Stimulated activated CD4-positive, alpha-beta T cell treated with anti-CD3 and anti-CD28 coated beads, Interleukin-1b, Interleukin-23, amount 100 ng/mL, for 48 hours (primary cell): ENCODE measurements around the gene ARHGAP40.
"Not testable (repeated sequence)": the region's sequence is repeated elsewhere in the genome, so short reads cannot be mapped to it uniquely, and the experiment has no call there.

Experiments
- DNase-seq: peaks from one replicate; pipeline ENCODE4 v3.0.0-alpha.2; 2020

ARHGAP40 gene

DNA sequence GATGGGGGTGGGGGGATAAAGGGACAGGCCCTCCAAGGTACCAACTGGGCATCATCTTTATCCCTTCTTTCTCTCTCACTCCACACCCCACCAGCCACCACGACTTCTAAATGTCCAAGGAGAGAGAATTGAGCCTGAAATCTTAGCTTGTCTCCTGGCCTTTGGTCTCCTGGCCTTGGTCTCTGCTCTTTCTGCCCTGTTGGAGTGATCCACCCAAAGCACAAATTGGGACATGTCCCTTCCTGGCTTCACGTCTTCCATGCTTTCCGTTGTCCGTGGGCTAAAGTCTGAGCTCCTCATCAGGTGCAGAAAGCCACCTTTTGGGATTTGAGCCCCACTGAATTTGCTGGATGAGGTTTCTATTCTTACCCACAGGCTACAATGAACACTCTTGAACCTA is 12.3 kb upstream of the ARHGAP40 start:
- no peak for DNase-seq

DNA sequence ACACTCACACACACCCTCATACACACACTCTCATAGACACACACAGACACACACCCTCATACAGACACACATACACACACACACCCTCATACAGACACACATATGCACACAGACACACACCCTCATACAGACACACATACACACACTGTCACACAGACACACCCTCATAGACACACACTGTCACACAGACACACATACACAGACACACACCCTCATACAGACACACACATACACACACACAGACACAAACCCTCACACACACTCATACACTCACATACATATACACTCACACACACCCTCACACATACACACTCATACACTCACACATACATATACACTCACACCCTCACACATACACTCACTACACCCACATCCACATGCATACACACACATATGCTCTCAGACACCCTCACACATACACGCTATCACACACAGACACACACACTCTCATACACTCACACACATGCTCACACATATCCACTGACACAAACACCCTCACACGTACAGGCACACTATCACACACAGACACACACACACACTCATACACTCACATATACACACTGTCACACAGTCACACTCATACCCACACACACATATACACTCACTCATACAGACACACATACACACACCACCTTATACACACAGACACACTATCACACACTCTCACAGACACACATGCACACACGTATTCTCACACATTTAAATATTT is 11.5 kb upstream of the ARHGAP40 start:
- DNase-seq, result no peak

DNA sequence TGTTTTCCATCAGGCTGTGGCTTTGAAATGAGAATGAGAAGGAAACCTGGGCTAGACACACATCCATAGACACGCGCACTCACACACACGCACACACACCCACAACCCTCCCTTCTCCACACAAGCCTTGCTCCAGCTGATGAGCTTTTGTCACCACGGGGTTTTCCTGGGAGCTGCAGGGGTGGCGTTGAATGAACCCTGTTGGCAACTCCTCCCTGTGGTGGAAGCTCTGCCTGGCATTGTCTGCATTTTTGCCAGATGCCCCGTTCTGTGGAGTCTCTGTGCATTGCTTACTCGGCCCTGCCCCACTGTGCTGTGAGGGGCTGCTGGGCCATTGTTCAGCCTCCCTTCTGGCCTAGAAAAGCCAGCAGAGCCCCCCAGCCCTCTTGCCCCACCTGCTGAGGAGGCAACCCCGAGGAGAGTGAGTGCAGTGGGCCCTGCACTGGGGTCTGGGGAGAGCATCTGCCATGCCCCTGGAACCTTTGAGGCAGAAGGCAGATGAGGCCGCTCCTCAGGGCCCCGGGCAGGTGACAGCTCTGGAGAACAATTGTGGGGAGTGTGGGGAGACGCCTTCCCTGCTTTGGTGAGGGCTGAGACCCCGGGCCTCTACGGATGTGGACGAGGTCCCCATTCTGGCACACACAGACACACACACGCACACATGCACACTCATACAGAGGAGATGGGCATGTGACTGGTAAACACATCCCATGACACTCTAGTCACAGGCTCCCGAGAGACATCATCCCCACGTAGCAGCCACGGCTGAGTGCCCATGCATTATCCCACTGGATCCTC is 10.7 kb upstream of the ARHGAP40 start:
- DNase-seq, result no peak

DNA sequence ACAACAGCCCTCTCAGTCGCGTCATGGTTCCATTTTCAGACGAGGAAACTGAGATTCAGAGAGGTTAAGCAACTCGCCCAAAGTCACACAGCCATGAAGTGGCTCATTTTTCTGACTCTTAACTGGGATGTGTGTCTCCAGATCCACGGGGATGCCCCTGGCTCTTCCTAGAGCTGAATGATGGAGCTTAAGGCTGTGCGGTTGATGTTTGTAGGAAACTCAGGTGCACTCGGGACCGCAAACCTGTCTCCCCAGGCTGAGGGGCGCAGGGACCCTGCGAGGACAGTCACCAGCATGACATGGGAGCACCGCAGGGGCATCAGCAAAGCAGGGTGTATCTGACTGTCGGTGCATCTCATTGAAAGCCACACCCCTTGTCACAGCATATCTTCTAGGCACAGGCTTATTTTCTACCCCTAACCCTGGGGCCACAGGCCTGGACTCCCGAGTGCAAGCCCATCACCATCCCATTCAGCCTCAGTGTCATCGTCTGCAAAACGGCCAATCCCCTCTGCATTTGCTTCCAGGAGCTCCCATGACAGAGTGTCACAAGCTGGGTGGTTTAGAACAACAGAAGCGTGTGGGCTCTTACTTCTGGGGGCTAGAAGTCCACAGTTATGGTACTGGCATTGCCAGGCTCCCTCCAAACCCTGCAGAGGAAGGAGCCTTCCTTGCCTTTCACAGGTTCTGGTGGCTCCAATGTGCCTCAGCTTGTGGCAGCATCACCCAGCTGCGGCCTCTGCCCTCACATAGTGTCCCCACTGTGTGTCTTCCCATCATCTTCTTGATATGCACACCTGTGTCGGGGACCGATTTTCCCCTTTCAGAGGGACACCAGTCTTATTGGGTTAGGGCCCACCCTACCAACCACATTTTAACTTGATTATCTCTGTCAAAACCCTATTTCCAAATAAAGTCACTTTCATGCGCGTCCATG is 9.9 kb upstream of the ARHGAP40 start:
- no peak for DNase-seq

DNA sequence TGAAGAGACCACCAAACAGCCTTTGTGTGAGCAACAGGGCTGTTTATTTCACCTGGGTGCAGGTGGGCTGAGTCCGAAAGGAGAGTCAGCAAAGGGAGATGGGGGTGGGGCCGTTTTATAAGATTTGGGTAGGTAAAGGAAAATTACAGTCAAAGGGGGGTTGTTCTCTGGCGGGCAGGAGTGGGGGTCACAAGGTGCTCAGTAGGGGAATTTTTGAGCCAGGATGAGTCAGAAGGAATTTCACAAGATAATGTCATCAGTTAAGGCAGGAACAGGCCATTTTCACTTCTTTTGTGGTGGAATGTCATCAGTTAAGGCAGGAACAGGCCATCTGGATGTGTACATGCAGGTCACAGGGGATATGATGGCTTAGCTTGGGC is 9.2 kb upstream of the ARHGAP40 start:
- DNase-seq, result not testable (repeated sequence)

DNA sequence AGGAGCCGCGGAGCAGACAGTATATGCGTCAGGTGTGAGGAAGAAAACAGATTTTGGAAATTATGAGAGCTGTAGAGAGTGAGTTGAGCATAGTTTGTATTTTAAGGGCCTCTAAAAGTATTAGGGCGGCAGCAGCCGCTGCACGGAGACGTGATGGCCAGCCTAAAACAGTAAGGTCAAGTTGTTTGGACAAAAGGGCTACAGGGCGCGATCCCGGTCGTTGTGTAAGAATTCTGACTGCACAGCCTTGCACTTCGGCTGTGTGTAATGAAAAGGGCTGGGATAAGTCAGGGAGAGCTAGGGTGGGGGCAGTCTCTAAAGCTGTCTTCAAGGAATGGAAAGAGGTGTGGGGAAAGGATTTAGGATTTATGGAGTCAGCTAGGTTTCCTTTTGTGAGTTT is 7.3 kb upstream of the ARHGAP40 start:
- DNase-seq, result not testable (repeated sequence)

DNA sequence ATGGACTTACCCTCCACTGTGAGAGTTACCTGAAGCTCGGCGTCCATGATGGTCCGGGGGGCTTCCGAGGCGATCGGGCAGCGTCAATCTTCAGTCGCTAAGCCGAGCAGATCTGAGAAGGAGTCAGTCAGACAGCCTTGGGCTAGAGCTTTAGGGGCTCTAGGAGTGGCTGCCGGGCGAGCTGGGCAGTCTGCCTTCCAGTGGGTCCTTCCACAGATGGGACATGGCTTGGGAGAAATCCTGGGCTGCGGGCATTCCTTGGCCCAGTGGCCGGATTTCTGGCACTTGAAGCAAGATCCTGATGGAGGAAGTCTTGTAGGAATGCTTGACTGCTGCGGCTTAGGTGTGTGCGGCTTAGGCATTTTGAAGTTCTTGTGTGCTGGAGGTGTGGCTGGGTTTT is 5.7 kb upstream of the ARHGAP40 start:
- not testable (repeated sequence) for DNase-seq

DNA sequence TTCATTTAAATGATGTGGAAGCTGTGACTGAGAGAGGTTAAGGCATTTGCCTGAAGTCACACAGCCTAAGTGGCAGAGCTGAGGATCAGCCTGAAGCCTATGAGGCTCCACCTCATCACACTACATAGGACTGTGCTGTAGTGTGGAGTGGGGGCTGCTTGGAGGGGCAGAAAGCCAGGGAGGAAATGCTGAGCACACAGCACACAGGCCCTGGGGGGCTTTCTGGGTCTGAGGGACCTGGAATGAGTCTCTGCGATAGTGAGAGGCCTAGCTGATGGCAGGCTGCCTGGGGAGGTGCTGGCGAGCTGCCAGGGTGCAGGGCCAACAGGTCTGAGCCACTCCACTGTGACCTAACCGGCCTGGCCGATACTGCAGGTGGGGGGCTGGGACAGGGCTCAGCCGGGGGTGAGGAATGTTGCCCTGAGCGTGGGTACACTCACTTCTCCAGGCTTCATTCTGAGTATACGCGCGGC is 2.2 kb upstream of the ARHGAP40 start:
- no peak for DNase-seq

DNA sequence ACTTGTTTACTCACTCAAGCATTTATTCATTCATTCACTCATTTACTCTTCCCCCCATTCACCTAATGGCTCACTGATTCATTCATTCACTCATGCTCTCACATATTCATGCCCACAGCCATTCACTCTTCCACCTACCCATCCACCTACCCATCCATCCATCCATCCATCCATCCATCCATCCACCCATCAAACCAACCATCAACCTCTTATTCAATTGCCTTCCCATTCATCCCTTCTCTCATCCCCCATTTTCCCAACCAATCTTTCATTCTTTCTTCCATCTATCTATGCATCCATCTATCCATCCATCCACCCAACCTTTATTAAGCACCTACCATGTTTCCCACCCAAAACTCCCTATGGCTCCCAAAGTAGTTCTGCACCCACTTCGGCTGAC is 1.6 kb upstream of the ARHGAP40 start:
- DNase-seq, result no peak

DNA sequence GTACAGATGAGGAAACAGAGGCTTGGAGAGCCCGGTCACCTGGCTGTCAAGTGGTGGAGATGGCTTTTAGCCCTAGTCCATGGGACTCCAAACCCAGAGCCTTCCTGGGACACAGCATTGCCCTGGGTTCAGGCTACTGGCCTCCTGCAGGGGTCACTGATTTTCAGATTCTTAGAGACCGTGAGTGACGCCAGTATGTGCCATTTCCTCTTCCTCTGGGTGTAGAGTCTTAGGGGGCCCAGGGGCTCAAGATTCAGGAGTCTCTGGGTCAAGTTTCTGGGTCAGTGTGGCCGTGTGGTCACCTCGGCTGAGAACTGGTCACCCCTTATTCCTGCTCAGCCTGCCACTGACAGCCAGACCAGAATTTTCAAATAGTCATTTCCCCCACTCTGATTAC is 574 bp downstream of the ARHGAP40 start:
- no peak for DNase-seq

DNA sequence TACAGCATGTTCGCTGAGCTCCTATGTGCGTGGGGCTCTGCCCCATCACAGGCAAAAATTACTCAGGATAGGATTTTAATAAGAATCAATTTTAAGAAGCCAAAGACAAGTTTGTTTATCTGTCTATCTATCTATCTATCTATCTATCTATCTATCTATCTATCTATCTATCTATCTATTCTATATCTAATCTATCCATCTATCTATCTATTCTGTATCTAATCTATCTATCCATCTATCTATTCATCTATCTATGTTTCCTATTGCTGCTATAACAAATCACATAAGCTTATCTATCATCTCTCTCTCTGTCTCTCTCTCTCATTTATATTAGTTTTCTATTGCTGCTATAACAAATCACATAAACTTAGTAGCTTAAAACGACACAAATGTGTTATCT is 1.7 kb downstream of the ARHGAP40 start:
- no peak for DNase-seq

DNA sequence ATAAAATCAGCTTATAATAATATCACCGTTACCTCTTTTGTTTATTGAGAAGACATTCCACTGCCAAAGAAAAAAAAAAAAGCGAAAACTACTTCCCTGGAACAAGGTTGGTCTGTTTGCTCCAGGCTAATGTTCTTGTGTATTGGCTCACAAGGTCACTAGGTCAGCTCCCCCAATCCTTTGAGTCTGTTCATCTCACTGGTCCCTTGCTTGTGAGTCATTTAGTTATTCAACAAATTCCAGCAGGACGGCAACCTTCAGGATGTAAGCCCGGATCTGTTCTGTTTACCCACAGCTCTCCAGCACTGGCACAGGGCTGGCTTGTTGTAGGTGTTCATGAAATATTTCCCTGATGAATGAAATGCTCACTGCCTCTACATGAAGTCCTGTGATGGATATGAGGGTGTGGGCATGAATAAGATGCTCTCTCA is 3.3 kb downstream of the ARHGAP40 start:
- DNase-seq, result no peak

DNA sequence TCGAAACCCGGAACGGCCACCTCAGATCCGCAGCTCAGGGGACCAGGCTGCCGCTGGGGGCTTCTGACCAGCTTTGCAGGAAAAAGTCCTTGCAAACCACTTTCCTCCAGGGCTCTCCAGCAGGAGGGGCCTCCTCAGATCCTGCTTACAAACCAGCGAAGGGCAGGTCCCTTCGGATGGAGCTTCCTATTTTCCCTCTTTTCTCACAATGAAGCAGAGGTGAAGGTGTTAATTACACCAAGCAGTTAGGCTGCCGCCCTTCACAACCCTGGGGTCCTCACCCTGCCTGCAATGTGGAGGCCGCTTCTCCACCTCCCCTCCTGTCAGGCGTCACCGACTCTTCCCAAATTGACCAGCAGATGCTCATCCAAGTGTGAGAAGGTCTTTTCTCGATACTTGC is 5.7 kb downstream of the ARHGAP40 start:
- no peak for DNase-seq

DNA sequence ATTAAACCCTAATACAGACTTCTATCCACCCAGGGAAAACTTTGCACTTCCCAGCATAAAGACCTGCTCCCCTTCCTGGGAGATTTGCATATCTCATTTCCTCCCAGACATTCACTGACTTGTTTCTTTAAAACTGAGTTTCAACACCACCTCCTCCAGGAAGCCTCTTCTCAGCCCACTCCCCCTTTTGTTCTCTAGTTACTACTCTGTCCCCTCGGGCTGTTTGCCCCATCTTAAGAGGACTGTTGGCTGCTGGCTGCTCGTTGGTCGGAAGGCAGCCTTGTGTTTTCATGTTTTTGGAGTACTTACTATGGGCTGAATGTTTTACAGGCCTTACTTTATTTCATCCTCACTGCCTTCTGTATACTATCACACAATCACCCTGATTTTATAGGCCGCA is 6.6 kb downstream of the ARHGAP40 start:
- DNase-seq, result no peak

DNA sequence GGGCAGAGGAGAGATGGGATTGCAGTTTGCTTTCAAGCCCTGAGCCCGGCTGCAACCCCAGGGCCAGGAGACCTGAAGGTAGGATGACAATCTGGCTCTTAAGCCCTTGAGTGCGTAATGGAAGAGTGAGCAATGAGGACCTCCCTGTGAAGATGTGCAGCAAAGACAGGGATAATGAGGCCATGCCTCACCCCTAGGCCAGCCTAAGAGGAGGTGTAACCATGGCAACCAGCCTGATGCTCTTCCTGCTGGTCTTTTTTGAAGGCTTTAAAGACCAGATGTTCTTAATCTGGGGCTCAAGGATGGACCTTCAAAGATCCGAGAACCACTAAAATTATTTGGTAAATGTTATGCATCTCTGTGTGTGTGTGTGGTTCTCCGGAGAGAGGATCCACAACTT is 8.2 kb downstream of the ARHGAP40 start:
- no peak for DNase-seq

DNA sequence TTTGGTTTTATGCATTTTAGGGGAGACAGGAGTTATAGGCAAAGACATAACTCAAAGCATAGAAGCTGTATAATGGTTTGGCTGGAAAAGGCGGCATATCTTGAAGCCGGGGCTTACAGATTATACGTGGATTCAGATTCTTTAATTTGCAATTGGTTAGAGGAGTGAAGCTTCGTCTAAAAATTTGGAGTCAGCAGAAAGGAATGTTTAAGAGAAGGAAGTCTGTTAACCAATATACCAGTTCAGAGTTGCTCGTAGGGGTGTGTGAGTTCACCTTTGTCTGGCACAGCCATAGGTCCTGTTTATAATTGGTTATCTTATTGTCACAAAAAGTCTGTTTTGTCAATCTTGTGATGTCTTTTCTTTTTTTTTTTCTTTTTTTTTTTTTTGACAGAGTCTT is 8.9 kb downstream of the ARHGAP40 start:
- no peak for DNase-seq

DNA sequence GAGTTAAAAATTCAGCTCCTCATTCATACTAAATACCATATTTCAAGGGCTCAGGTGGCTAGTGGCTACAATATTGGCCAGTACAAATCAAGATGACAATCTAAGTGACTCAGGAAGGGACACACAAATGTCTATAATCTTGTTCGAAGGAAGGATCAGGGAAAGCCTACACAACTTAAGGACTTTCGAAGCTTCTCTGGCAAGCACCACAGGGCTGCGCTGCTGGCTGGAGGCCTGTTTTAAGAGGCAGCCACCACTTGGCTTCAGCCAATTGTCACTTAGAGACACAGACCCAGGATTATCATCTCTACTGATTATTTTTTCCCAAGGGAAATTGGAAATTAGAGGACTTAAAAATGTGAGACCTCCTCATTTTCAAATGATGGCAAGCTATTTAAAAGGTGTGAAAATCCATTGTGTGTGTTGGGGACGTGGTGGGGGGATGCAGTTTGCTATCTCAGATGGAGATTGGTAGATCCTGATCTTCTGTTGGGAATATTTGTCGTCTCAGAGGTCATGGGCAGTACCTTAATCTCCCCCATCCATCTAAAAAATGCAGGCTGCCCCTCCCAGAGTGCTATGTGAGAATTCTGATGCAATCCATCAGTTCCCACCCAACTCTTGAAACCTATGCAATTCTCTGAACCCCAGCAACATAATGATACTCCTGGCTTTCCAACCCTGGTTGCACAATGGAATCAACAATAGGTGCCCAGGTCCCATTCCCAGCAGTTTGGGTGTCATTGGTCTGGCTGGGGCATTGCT is 11.3 kb downstream of the ARHGAP40 start:
- no peak for DNase-seq

DNA sequence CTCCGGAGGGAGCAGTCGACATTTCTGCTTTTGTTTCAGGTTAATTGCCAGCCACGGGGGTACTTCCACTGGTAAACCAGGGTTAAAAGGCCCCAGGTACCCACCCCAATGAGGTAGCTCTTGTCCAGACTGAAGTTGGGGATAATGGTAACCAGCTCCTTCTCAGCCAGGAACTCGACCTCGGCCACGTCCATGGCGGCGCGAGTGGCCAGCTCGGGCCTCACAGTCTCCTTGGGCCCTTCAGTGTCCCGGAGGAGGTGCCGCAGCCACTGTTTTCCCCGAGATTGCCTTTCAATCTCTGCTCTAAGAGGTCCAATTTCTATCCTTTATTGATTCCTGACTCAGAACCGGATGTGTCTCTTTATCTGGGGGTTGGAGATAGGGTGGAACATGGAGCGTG is 13.7 kb downstream of the ARHGAP40 start:
- DNase-seq, result no peak

DNA sequence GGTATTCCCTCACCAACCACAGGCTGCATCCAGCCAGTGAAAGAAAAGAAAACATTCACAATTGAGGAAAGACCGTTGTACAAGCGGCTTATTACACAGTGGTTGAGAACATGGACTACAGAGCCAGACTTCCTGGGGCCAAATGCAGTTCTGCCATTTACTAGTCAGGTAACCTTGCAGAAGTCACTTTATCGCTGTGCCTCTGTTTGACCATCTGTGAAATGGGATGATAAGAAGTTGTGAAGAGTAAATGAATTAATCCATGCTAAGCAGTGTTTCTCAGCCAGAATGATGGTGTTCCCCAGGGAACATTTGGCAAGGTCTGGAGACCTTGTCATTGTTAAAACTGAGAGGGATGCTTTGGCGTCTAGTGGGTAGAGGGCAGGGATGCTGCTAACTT is 14.8 kb downstream of the ARHGAP40 start:
- DNase-seq, result no peak

DNA sequence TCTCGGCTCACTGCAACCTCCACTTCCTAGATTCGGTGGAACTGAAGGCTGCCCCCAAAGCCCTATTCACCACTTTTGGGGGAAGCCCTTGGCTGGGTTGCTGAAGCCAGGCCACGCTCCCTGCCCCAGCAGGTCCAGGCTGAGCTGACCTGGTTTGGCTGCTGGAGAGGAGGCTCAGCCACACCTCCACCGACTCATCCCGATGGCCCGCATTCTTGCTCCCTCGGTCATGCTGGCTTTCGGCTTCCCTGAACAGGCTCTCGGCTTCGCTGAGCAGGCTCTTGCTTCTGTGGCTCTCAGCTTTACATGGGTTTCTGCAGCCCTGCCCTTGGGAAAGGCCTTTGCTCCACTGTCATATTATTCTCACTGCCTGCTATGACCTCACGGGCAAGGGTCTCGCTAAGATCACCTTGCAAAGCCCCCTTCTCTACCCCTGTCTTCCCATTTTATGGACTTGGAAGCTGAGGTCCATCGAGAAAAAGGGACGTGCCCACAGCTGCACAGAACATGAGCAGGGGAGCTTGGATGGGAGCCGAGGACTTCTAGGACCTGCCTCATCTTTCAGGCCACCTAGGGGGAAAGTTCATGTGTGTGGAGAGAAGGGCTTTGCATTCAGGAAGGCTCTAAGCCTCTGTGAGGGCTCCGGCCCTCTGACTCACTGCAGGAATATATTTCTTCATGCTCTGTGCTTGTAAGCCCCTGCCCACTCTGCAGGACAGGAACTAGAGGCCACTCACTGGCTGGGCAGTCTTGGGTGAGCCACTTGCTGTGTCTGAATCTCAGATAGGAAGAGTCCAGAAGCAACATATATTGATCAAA is 15.6 kb downstream of the ARHGAP40 start:
- DNase-seq, result no peak

DNA sequence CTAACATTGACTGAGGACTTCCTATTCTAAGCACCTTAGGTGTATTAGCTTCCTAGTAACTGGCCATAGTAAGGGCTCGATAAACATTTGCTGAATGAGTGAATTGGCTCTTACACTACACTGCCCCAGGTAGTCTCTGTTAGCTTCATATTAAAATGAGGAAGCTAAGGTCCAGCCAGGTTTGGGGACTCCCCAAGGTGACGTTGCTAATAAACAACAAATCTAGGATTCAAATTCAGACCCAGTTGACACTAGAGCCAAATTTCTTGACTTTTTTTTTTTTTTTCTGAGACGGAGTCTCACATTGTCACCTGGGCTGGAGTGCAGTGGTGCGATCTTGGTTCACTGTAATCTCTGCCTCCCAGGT is 16.2 kb downstream of the ARHGAP40 start:
- no peak for DNase-seq

DNA sequence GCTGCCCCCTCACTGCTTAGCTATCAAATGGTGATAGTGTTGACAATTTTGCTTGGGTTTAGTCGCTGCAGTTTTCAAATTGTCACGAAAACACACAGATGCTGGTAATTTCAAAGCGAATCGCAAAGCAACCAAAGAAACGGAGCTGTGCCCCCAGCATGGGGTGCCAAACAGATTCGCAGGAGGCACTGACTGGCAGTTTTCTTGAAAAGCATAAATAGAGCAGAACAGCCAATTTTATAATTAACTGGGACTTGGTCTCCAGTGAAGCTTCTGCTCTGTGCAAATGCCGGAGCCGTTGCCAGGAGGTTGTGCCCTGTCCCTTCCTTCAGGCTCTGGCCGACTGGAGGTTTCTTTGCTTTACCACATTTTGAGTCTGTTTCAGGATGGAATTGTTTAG is 18.8 kb downstream of the ARHGAP40 start:
- DNase-seq, result no peak
